GM18526 (cell line): ENCODE measurements around the gene THY1.

Experiments
- POLR2A ChIP-seq: IDR thresholded peaks from 3 replicates; pipeline ENCODE4 v1.6.1; 2011; ENCODE audit not compliant: insufficient read length; ENCODE audit errors: extremely low read depth

The THY1 gene

DNA sequence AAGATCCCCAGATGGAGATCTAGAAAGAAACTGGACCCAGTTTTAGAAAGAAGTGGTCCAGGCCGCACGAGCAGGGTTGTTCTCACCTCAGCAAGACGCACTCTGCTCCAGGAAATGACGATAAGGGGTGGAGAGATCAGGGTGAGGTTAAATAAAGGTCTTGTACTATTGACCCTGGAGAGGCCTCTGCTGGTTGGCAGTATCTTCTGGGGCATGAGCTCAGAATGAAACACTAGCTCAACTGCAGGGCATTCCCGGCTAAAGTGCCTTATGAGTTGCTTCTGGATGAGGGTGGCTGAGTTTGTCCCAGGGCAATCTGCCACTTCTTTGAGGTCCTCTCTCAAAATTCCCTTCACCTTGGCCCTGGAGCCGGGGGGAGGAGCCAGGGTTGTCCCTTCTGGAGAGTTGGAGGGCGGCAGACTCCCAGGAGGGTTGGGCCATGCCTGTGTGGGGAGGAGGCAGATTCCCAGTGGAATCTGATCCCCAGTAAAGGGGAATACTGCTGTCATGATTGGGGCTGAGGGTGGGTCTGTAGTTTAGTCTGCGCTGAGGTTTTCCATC lies 52.4 kb downstream of the THY1 start:
- no peak for TF ChIP-seq POLR2A

DNA sequence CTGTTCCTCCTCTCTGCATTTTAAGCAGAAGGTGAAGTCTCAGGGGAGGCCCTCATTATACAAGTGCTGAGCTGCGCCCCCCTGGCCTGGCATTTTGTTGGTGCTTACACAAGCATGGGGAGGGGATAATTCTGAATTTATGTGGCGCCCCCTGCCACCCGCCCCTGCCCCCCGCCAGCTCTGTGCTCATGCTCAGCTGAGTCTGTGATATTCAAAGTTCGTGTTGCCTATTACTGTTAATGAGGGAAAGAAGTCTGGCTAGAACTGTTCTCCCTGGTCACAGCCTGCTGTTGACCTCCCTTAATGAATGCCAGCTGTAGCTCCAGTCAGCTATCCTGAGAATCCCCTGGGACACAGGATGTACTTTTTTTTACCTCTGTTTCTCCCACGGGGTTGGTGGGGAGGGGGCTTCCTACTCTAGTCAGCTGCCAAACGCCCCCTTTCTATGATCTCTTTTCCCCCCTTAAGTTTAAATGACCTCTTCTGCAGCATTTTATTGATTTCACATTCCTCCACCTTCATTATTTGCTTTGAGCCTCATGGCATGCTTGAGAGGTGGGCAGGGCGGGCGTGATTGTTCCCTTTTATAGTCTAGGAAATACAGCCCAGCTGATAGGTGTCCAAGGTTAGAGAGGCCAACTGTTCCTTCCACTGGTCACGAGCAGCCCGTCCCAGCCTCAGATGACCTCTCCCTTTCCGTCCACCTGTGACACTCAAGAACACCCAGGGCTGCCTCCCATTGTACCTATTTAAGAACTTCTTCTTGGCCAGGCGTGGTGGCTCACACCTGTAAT lies 53.6 kb downstream of the THY1 start:
- no peak for TF ChIP-seq POLR2A

DNA sequence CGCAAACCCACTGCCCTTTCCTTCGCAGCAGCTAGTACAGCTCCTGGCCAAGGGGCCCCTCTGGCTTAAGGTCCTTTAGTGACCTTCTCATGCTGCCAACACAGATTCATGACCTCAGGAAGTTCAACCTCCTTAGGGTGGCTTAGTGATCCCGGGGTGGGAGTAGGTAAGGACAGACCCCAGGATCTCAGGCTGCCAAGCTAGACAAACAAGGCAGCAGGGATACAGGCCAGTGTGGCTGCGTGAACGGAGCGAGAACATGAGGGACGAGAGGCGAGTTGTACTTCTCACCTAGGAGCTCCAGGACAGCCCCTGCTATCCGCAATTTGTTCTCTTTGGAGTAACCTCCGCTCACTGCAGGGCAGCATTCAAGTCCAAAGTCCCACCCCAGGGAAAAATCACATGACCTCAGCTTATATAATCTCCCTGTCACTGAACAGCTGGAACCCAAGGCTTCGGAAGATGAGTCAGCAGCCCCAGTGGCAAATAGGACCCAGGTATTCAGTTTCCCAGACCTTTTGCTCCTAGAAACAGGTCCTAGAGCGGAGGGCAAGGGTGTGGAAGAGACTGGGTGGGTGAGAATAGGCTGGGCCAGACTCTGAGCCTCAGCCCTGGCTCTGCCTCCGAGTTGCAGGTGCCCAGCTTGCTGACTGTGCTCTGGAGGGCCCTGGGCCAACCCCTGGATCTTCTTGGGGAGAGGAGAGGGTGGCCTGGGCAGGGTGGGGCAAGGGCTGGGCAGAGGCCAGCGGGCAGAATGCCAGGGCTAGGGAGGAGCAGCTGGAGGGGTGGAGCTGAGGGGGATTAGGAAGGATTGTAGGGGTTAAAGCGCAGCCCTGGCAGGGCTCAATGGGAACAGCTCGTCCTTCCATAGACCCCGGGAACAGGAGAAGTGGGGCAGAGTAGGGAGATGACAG lies 54.6 kb downstream of the THY1 start:
- TF ChIP-seq POLR2A: no peak

DNA sequence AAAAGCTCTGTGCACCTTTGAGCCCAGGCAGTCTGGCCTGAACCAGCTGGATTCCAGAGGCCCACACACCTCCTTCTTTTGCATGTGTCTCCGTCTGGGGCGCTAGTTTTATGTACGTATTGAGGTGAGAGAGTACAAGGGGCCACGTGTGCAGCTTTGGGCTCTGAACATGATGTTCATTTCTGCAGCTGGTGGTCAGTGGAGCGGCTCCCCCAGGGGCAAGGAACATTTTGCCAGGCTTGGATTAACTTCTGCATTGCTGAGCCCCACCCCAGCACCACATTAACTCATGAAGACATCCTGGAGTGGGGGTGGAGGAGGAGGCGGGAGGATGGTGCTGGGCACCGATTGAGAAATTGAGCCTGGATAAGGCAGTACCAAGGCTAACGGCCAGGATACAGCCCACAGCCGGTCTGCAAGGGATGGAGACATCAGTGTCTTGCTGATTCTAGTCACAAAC lies 55.3 kb downstream of the THY1 start:
- TF ChIP-seq POLR2A: no peak
